AG04450 (cell line): ENCODE results near the gene GDF10. TPM values are rescaled to one million over a fixed set of nuclear protein-coding genes. Genes with fewer than 3 reads are reported as not detected.

Source experiments
- CTCF ChIA-PET: fragments of 300-600, 350-600 bp; formaldehyde crosslinking; extraction: SDS; loops from one replicate; lab custom pipeline; 2022; ENCODE audit warnings: antibody characterized with exemption, inconsistent platforms; lab: Charles Lee
- POLR2A ChIA-PET: fragments of 350-600 bp; formaldehyde crosslinking; extraction: SDS; loops from one replicate; lab custom pipeline; 2021; ENCODE audit warnings: antibody characterized with exemption, inconsistent platforms; lab: Yijun Ruan, JAX
- DNase-seq: peaks from one replicate; pipeline ENCODE4 v3.0.0-alpha.2; 2011; ENCODE audit warnings: low read depth, low spot score
- H3K27ac ChIP-seq: one replicate; pipeline ENCODE4 v1.5.1; 2012; ENCODE audit warnings: low read depth, low read length, control low read depth
- H3K27me3 ChIP-seq: one replicate; pipeline ENCODE4 v1.6.0; 2012; ENCODE audit warnings: low read length; ENCODE audit not compliant: control insufficient read depth, insufficient read depth
- H3K4me3 ChIP-seq: 2 replicates; pipeline ENCODE4 v1.5.1; 2011; ENCODE audit warnings: mild to moderate bottlenecking, low read depth, low read length, control low read depth
- H3K9me3 ChIP-seq: 2 replicates; pipeline ENCODE4 v1.5.1; 2012; ENCODE audit warnings: low read length; ENCODE audit not compliant: control insufficient read depth, insufficient read depth
- polyA plus RNA-seq: library from polyadenylated mRNA; depleted of rRNA; stranded (reverse); fragments of >200 nt; gene quantifications from 2 replicates; pipeline ENCODE4 v1.2.3, GENCODE V29; 2011
- TF ChIP-seq, protein P1 (sequence below): IDR thresholded peaks from 2 replicates; pipeline ENCODE4 v1.5.1; 2011; ENCODE audit warnings: low read depth, low read length, control low read depth, inconsistent platforms

The GDF10 gene
- polyA plus RNA-seq, 1 experiment, result 0.14 TPM

DNA sequence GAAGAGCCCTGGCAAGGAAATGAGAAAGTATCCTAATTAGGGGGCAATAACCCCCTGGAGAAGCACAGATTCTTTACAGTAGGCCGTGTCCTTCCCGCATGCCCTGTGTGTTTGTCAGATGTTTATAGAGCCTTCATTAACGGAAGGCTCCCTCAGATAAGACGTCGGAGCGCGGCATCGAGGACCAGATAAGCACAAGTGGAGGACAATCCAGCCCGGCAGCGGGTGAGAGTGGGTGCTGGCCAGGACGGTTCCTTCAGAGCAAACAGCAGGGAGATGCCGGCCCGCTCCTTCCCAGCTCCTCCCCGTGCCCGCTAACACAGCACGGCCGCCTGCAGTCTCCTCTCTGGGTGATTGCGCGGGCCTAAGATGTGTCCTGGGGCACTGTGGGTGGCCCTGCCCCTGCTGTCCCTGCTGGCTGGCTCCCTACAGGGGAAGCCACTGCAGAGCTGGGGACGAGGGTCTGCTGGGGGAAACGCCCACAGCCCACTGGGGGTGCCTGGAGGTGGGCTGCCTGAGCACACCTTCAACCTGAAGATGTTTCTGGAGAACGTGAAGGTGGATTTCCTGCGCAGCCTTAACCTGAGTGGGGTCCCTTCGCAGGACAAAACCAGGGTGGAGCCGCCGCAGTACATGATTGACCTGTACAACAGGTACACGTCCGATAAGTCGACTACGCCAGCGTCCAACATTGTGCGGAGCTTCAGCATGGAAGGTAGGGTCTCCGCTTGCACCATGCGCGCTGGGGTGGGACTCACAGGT lies 22.5 kb downstream of the GDF10 start, which contains the start of gene GDF2:
GDF2 (plus strand) TSS at position 155 of the 762 bp plus-strand sequence; CDS start at position 370, 215 bp downstream.
- Histone ChIP-seq H3K4me3 (no peak within 1 kb of the TSS), H3K9me3 (no peaks in the 10 kb centered on the region), H3K27ac (no peak within 1 kb of the TSS), H3K27me3 (peaks cover 35% of the 10 kb centered on the region)
- CTCF ChIA-PET, result interaction anchor here (0.9 to 1.2 kb wide), 2 partner anchors 11 to 328 kb away, joined by 3 to 4 read pairs; no protein-coding TSS in a partner anchor
- POLR2A ChIA-PET, result no interaction called here
- DNase-seq, result no peak
- TF ChIP-seq, protein P1, sequence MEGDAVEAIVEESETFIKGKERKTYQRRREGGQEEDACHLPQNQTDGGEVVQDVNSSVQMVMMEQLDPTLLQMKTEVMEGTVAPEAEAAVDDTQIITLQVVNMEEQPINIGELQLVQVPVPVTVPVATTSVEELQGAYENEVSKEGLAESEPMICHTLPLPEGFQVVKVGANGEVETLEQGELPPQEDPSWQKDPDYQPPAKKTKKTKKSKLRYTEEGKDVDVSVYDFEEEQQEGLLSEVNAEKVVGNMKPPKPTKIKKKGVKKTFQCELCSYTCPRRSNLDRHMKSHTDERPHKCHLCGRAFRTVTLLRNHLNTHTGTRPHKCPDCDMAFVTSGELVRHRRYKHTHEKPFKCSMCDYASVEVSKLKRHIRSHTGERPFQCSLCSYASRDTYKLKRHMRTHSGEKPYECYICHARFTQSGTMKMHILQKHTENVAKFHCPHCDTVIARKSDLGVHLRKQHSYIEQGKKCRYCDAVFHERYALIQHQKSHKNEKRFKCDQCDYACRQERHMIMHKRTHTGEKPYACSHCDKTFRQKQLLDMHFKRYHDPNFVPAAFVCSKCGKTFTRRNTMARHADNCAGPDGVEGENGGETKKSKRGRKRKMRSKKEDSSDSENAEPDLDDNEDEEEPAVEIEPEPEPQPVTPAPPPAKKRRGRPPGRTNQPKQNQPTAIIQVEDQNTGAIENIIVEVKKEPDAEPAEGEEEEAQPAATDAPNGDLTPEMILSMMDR, result no peak

DNA sequence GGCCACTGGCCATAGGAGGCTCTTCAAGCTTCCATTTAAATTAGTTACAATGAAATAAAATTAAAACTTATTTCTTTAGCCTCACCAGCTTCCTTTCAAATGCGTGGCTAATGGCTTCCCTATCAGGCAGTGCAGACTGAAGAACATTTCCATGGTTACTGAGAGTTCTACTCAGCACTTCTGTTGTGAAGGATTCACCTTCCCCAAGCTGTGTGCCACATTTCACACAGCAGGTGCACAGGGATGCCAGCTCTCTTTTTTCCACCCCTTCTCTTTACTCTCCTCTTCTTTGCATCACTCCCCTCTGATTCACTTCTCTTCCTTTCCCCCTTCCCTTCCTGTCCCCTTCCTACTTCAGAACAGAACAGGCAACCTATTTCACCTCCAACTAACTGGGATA lies 23.1 kb downstream of the GDF10 start:
- TF ChIP-seq, protein P1, result no peak
- ChIA-PET POLR2A (no interaction called here), CTCF (interaction anchor here (0.9 to 1.5 kb wide), 3 partner anchors 11 to 328 kb away, joined by 3 to 7 read pairs (median 4); no protein-coding TSS in a partner anchor)
- DNase-seq, result no peak
- H3K27ac ChIP-seq, result no peak overlapping the region
- no peak overlapping the region for H3K4me3 ChIP-seq
- H3K27me3 ChIP-seq, result peaks cover 33% of the 10 kb centered on the region
- H3K9me3 ChIP-seq, result no peaks in the 10 kb centered on the region

DNA sequence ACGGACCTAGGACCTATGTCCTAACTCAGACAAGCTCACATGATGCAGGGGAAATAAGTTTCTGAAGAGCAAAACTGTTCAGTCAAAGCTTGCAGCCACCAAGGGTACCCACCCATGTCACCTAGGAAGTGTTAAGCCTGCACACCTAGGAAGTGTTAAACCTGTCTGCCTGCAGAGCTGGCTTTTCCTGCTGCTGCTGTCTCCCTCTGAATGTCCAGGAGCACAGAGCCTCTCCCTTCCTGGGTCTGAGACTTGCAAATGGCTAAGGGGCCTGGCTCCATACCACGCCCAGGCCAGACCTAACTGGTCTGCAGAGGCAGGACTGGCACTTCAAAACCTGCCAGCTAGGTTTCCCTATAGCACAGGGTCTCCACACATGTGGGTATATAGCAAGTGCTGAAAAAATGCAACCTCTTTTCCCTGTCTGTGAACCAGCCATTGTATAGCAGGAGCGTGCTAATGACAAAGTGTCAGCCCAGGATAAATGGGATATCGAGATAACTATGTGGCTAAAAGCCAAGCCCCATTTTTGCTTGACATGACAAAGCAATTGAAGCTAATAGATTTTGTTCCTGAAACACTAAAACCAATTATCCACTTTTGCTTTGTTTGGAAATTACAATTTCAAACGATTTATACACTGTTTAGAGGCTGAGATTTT lies 23.8 kb downstream of the GDF10 start:
- peaks cover 33% of the 10 kb centered on the region for H3K27me3 ChIP-seq
- H3K27ac ChIP-seq, result no peak overlapping the region
- POLR2A ChIA-PET, result no interaction called here
- no peaks in the 10 kb centered on the region for H3K9me3 ChIP-seq
- no peak for DNase-seq
- CTCF ChIA-PET, result interaction anchor here (0.9 to 1.5 kb wide), 4 partner anchors 12 to 329 kb away, joined by 3 to 7 read pairs (median 4); no protein-coding TSS in a partner anchor
- no peak overlapping the region for H3K4me3 ChIP-seq
- TF ChIP-seq, protein P1, result no peak

DNA sequence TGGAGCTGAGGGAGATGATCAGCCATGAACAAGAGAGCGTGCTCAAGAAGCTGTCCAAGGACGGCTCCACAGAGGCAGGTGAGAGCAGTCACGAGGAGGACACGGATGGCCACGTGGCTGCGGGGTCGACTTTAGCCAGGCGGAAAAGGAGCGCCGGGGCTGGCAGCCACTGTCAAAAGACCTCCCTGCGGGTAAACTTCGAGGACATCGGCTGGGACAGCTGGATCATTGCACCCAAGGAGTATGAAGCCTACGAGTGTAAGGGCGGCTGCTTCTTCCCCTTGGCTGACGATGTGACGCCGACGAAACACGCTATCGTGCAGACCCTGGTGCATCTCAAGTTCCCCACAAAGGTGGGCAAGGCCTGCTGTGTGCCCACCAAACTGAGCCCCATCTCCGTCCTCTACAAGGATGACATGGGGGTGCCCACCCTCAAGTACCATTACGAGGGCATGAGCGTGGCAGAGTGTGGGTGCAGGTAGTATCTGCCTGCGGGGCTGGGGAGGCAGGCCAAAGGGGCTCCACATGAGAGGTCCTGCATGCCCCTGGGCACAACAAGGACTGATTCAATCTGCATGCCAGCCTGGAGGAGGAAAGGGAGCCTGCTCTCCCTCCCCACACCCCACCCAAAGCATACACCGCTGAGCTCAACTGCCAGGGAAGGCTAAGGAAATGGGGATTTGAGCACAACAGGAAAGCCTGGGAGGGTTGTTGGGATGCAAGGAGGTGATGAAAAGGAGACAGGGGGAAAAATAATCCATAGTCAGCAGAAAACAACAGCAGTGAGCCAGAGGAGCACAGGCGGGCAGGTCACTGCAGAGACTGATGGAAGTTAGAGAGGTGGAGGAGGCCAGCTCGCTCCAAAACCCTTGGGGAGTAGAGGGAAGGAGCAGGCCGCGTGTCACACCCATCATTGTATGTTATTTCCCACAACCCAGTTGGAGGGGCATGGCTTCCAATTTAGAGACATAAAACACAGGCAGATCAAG lies 25.6 kb downstream of the GDF10 start:
- no peak overlapping the region for H3K4me3 ChIP-seq
- ChIA-PET CTCF (no interaction called here), POLR2A (no interaction called here)
- DNase-seq, result no peak
- no peak overlapping the region for H3K27ac ChIP-seq
- peaks cover 24% of the 10 kb centered on the region for H3K27me3 ChIP-seq
- no peaks in the 10 kb centered on the region for H3K9me3 ChIP-seq
- TF ChIP-seq, protein P1, result no peak
